Gastrocnemius medialis (tissue), 4 donors: ENCODE results near the gene DMD.

Experiments used
- POLR2A ChIP-seq, 2 donors: fragments of 450-650 bp; IDR thresholded peaks; one replicate each; pipeline ENCODE4 v1.6.1; 2017; ENCODE audit warnings: antibody characterized with exemption in 2 of 2, mild to moderate bottlenecking in 2 of 2, moderate library complexity in 2 of 2
- TF ChIP-seq, protein P1 (sequence below), 5 experiments: fragments of 450-650 bp in 3 of 5; fragments of 200-600 bp in 2 of 5; sonication (generic) in 2 of 5; IDR thresholded peaks in 4 of 5; conservative IDR thresholded peaks in 1 of 5; 1 replicate in 4 of 5; 2 replicates in 1 of 5; pipeline ENCODE4 v1.5.1; 2016 to 2019; ENCODE audit warnings: antibody characterized with exemption in 5 of 5, mild to moderate bottlenecking in 3 of 5, moderate library complexity in 3 of 5

GRCh38 chrX:31397119-31397518, 1814.2 kb downstream of the DMD start:
- TF ChIP-seq, protein P1, sequence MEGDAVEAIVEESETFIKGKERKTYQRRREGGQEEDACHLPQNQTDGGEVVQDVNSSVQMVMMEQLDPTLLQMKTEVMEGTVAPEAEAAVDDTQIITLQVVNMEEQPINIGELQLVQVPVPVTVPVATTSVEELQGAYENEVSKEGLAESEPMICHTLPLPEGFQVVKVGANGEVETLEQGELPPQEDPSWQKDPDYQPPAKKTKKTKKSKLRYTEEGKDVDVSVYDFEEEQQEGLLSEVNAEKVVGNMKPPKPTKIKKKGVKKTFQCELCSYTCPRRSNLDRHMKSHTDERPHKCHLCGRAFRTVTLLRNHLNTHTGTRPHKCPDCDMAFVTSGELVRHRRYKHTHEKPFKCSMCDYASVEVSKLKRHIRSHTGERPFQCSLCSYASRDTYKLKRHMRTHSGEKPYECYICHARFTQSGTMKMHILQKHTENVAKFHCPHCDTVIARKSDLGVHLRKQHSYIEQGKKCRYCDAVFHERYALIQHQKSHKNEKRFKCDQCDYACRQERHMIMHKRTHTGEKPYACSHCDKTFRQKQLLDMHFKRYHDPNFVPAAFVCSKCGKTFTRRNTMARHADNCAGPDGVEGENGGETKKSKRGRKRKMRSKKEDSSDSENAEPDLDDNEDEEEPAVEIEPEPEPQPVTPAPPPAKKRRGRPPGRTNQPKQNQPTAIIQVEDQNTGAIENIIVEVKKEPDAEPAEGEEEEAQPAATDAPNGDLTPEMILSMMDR (IDR thresholded peaks at IDR 0.05 in 4 of 5, conservative IDR thresholded peaks at IDR 0.05 in 1 of 5) = no peak
- TF ChIP-seq POLR2A (IDR thresholded peaks at IDR 0.05) = no peak
